NCI-H2196 (cell line): Measurements from ENCODE around the gene ANKRD52.
"Not testable (repeated sequence)": the region's sequence is repeated elsewhere in the genome, so short reads cannot be mapped to it uniquely, and the experiment has no call there.

Source experiments
- DNase-seq: peaks from one replicate; lab custom pipeline; 2025; ENCODE audit not compliant: unreplicated experiment; lab: John Stamatoyannopoulos, UW

The ANKRD52 gene

DNA sequence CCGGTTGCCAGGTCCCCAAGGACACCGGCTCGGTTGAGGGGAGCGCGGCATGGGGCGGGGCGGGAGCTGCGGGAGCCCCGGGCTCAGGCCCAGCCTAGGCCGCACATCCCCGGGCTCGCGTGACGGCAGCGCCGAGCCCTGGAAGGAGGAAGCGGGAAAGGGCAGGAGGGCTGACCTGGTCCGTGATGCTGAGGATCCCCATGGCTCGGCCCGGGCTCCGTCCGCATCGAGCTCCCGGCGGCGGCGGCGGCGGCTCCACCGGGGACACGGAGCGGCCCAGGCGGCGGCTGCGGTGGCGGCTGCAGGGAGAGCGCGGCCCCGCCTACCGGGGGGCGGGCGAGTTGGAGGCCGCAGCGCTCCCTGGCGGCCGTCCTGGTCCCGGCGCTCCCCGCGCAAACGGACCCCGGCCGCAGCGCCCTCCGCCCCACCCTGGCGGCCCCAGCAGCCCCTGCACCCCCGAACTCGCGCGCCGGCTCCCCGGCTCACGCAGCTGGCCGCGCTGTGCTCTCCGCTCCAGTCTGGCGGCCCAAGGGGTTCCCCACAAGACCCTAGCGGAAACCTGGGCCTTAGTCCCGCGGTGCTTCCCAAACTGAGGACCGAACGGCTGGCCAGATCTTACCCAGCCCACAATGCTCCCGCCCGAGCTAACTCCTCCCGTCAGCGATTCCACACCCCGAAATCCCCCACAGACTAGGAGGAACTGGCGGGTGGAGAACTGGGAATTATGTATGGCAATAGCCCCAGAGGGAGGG, at the start of gene ANKRD52:
ANKRD52 (minus strand) TSS at position 317 of the 752 bp plus-strand sequence; CDS start at position 202, 115 bp downstream.
- peak; percentile 86 for DNase-seq

DNA sequence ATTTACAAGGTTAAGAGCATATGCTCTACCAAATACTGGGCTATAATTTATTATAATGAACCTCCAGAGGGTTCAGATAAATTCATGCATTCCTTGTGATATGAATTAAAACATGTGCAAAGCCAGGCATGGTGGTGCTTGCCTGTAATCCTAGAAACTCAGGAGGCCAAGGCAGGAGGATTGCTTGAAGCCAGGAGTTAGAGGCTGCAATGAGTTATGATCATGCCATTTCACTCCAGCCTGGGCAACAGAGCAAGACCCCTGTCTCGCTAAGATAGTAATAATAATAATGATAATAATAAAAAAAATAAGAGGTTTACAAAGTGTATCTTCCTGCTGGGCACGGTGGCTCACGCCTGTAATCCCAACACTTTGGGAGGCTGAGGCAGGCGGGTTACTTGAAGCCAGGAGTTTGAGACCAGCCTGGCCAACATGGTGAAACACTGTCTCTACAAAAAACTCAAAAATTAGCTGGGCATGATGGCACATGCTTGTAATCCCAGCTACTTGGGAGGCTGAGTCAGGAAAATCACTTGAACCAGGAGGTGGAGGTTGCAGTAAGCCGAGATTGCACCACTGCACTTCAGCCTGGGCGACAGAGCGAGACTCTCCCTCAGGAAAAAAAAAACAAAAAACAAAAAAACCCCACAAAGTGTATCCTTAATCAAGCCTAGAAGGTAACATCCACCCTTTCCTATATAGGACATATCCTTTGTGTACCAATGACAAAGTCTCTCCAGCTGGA, 49.2 kb upstream of the ANKRD52 start:
- no peak for DNase-seq

DNA sequence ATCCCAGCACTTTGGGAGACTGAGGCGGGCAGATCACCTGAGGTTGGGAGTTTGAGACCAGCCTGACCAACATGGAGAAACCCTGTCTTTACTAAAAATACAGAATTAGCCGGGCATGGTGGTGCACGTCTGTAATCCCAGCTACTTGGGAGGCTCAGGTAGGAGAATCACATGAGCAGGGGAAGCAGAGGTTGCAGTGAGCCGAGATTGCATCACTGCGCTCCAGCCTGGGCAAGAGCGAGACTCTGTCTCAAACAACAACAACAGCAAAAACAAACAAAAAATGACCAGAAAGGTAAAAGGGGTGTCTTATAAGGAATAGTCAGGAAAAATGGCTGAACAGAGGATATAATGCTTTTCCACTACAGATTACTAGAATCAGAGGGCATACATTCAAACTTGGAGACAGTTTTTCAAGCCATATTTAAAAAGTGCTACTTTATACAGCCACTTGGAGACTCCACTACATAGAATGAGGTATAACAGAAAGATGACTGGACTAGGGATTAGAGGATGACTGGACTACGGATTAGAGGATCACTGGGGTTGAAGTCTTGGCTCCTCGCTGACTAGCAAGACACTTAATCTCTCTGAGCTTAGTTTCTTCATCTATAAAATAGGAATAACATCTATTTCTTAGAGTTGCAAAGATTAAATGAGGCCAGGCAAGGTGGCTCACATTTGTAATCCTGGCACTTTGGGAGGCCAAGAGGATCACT, 46.8 kb upstream of the ANKRD52 start:
- no peak for DNase-seq

DNA sequence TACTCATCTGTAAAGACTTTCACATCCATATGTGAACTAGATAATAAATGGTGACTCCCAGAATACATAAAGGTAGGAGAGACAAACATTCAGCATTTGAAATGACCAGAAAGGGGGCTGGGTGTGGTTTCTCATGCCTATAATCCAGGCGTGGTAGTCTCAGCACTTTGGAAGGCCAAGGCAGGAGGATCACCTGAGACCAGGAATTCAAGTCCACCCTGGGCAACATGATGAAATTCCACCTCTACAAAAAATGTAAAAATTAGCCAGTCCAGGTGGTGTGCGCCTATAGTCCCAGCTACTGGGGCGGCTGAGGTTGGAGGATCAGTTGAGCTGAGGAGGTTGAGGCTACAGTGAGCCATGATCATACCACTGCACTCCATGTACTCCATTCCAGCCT, 46.1 kb upstream of the ANKRD52 start:
- DNase-seq = no peak

DNA sequence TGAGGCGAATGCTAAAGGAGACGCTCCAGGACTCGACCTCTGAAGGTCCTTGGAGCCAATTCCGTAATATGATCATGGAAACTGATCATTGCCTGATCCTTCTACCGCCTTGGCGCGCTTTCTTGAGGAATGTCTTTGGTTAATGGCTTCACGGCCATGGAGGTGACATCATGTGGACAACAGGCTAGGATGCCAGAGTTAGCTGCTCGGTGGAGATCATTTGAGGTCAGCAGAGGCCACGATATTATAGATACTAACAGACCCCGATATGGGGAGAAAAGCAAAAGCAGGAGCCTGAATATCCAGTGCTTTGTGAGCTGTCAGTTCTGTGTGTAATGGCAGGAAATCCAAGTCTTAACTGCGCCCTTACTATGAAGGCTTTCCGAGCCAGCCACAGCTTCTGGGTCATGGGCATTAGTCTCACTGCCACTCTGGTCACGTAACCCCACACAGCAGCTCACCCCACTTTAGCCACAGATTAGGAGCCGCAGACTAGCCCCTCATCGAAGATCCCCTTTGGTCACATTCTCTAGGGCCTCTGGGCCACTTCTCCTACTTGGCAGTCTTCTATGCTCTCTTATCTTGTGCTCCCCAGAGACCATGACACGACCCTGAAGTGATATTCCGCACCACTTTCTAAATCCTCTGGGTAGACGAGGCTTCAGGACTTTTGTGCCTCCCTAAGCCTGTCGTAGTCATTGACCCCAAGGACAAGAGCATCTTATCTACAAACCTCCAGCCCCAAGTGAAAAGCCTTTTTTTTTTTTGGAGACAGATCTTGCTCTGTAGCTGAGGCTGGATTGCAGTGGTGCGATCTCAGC, 42.7 kb upstream of the ANKRD52 start:
- no peak for DNase-seq

DNA sequence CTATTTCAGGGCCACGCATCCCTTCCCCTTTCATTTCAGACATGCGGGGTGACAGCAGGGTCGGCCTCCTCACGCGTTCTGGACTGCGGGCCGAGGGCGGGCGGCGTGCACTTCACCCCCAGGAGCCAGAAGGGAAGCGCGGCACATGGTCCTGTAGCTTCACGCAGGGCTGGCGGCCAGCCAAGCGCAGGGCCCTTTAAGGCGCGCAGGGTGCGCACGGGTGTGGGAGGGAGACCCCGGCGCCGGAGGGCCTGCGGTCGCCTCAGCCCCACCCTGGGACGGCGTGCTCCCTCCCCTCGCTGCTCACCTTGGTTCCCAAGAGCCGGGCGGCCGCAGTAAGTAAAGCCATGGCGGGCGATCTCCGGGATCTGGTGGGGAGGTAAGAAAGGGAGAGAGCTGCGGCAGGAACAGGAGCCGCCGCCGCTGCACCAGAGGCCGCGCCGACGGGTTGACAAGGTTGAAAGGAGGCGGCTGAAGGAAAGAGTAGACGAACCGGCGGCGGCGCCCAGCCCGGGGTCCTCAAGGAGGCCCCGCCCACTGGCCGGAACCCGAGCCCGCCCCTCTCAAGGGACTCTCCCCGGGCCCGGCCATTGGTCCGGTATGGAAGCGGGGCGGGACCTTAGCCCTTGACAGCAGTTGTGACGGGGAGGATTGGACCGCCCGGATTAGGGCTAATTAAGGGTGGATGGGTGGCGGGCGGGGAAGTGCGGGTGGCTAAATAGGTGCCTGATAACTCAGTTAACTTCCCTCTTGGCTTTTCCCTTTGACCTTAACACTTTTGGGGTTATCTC, 41.9 kb upstream of the ANKRD52 start, which contains the start of gene CS:
CS (minus strand) TSS at position 478 of the 791 bp plus-strand sequence; CDS start at position 349, 129 bp downstream.
- peak; percentile 98 for DNase-seq

DNA sequence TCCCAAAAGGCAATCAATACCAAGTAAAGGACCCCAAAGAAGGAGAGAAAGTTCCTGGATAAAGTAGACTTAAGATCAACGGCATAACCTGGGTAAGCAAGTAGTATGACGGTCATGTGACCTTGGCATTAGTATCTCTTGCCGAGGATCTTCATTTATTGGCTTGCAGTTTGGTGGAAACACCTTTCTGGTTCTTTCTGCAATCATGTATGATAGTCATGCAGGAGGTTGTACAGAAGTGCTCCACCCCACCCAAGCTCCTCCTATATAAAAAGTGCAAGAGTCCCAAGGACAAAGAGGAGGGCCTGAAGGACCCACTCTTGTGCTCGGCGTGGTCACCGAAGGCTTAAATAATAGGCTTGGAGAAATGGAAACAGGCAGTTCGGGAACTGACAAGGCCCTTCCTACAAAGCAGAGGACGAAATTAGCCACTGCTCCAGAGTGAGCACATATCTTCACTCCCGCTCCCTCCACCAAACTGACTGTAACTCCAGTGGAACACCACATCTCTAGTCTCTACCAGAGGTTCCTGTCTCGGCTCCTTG, 41.2 kb upstream of the ANKRD52 start:
- no peak for DNase-seq

DNA sequence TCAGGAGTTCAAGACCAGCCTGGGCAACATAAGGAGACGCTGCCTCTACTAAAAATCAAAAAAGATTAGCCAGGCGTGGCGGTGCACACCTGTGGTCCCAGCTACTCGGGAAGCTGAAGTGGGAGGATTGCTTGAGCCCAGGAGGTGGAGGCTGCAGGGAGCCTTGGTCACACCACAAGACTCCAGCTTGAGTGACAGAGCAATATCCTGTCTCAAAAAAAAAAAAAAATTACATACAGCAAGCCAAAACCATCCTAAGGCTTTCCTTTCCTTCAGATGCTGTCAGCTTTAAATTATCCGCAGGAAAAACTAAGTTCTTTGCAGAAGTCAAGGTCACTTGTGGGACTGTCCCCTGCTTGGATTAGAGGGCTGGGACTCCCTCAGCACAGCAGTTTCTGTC, 40.6 kb upstream of the ANKRD52 start:
- no peak for DNase-seq

DNA sequence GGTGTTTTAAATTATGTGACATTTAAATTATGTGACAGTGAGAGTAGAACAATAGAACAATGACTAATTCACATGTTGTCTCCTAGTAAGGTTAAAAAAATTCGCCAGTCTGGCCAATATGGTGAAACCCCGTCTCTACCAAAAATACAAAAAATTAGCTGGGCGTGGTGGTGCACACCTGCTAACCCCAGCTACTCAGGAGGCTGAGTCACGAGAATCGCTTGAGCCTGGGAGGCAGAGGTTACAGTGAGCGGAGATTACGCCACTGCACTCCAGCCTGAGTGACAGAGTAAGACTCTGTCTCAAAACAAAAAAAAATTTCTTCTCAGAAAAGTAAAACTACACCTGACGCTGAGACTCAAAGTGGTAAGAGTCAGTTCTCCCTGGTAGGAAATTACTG, 39.2 kb upstream of the ANKRD52 start:
- no peak for DNase-seq

DNA sequence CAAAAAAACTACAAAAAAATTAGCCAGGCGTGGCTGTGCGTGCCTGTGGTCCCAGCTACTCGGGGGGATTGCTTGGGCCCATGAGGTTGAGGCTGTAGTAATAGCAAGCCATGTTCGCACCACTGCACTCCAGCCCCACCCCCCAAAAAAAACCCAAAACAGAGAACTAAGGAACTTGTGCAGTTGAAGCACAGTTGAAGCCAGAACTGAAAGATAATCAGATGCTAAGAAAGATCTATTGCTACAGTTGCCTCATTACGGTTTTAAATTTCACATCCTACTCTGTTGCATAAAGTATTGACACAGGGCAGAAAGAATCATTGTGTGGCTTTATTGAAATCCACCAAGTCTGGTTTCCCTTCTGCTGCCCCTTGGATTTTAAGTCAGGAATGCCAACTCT, 38.1 kb upstream of the ANKRD52 start:
- no peak for DNase-seq

DNA sequence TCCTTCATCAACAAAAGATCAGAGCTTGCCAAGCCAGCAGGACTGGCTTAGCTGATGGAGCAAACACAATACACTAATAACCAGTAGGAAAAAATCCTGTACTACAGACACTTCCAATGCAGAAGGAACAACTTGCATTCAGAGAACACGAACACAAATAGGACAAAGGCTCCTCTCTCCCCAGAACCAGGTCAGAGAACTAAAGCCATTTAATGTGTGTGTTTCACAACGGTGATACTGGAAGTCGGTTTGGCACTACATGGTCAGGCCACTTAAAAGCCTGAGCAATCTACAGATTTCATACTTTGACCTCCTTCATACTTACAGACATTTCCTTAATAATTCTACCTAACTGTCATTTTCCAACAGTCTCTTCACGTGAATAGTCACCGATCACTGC, 35.6 kb upstream of the ANKRD52 start:
- no peak for DNase-seq

DNA sequence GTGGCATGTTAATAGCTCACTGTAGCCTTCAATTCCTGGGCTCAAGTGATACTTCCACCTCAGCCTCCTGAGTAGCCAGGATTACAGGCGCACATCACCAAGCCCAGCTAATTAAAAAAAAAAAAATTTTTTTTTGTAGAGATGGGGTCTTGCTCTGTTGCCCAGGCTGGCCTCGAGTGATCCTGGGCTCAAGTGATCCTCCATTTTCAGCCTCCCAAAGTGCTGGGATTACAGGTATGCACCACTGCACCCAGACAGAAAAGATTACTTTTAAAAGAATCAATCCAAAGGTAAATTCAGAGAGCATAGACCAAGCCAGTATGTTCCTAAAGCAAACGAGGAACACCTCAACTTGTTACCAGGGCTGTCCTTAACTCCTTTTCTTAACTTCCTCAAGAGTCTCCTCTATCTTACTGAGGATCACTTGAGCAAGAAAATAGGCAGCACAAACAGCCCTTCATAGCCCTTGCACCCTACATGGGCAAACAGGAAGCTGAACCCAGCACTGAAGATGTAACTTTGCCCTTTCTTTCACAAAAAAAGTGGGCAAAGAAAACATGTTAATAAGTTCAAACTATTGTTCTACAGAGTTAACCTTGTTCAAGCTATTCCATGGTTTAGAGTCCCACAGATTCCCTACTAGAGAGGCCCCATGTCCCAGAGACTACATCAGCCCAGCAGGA, 30.7 kb upstream of the ANKRD52 start:
- DNase-seq = no peak

DNA sequence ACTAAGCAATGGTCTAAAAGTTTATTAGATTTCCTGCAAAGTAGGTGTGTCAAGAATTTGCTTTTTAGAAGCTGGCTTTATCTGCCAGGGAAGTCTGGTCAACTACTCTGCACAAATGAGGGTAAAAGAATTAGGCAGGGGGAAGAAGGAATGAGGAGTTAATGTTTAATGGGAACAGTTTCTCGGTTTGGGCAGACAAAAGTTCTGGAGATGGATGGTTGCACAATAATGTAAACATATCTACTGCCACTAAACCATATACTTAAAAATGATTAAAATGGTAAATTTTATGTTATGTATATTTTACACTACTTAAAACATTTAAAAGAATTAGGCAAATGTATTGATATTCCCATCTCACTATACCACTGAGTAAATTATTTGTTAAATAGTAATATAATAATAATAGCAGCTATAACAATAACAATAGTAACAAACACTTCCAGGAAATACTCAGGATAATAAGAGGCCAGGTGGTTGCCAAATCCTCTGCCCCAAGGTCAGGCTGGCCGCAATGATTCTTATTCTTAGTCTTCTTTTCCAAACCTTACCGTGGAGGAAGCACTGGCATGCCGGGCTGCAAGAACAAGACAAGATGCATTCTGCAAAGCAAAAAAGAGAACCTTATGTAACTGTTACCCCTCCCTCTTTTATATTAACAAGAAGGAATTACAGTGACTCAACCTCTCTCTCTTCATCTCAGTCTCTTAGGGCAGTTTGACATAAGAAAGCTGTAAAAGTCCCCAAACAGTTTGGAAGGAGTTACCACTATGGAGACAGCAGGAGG, 28.1 kb upstream of the ANKRD52 start:
- DNase-seq = no peak

DNA sequence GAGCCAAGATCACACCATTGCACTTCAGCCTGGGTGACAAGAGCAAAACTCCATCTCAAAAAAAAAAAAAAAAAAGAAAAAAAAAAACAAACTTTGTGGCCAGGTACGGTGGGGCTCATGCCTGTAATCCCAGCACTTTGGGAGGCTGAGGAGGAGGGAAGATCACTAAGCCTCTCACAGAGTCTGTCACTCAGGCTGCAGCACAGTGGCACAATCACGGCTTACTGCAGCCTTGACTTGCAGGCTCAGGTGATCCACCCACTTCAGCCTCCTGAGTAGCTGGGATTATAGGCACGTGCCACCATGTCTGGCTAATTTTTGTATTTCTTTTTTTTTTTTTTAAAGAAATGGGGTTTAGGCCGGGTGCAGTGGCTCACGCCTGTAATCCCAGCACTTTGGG, 26.1 kb upstream of the ANKRD52 start:
- not testable (repeated sequence) for DNase-seq

DNA sequence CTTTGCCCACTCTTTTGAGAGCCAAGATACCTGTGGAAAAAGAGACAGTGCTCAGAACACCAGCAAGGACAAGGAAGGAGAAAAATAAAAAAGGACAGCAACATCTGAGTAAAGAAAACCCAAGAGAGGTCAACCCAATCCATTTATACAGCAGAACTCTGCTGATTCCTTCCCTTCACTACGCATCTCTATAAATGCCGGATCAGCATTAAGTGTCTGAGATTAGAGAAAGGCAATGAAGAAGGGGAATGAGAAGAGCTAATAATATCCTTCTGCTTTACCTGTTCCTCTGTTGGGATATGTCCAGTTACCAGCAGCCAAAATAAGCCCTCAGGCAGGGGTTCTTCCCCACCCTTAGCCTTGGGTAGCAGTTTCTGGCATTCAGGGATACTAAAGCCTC, 24.4 kb upstream of the ANKRD52 start:
- no peak for DNase-seq

DNA sequence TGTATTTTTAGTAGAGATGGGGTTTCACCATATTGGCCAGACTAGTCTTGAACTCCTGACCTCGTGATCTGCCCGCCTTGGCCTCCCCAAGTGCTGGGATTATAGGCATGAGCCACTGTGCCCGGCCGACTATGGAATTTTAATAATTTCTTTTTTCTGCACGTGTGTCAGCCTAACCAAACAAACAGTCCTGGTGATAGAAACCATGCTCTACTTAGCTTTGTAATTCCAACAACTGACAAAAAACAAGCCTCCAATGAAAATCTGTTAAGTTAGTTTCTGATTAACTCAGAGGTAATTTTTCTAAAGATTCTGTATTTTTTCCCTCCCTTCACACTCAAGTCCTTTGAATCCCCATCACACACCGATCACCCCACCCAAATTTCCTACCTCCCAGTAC, 23.8 kb upstream of the ANKRD52 start:
- no peak for DNase-seq

DNA sequence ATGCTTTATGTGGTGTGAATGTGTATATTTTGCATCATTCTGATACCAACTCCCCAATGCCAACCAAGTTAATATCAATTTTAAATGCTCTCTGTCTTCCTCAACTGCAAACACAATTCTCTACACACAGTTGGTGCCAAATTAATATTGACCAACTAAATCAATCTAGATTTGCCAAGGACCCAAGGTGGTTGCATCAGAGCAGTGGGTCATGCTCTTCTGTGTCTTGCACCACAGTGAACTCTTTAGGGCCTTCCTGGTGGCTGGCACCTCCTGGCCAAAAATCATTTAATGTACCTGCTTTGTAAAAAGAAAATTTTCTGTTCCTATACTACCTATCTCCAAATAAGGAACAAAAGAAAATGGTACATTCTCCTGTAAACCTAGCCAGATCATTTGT, 22.7 kb upstream of the ANKRD52 start:
- no peak for DNase-seq

DNA sequence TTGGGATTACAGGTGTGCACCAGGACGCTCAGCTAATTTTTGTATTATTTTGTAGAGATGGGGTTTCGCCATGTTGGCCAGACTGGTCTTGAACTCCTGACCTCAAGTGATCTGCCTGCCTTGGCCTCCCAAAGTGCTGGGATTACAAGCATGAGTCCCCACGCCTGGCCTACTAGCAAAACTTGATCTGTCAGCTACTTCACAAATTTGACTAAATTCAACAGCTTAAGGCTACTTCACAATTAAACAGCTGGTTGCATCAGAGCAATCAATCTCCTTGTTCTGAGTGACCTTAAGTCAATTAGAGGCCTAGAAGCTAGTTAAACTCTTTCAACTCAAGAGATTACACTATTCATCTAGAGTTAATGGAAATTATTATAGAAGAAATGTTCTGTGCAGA, 20.7 kb upstream of the ANKRD52 start:
- DNase-seq = no peak
